GM12891 (cell line): ENCODE data around the gene OR2AT4.

Experiments
- POLR2A ChIP-seq: IDR thresholded peaks from 2 replicates; pipeline ENCODE4 v1.6.1; 2011; ENCODE audit warnings: low read depth, low read length, control low read depth
- POLR2AphosphoS5 ChIP-seq: IDR thresholded peaks from 2 replicates; pipeline ENCODE4 v1.6.1; 2011; ENCODE audit warnings: low read depth, low read length, control low read depth
- SPI1 ChIP-seq: IDR thresholded peaks from 2 replicates; pipeline ENCODE4 v1.6.1; 2011; ENCODE audit warnings: low read depth, low read length, control low read depth
- TAF1 ChIP-seq: IDR thresholded peaks from 2 replicates; pipeline ENCODE4 v1.6.1; 2011; ENCODE audit warnings: low read depth, low read length, control low read depth

GRCh38 chr11:75103380-75104026 is 6.8 kb upstream of the OR2AT4 start:
- TF ChIP-seq POLR2A = no peak
- TF ChIP-seq POLR2AphosphoS5 = no peak
- TF ChIP-seq SPI1 = no peak
- no peak for TF ChIP-seq TAF1
